ENCODE data around the gene SECISBP2L.

DNA sequence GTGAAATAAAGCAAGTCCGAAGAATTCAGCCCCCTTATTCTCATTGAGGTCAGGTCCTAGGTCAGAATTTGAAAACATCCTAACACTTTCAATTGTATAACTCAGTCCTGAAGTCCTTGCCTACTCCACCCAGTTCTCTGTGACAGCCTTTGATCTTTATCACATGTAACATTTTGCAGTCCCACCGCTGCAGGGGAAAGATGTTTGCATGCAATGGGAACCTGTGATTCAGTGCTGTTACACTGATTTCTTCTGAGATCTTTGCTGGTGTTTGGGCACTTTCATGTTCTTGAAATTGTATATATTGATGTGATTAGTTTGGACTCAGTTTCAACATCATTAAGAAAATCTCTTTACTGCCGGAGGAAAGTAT lies 18.0 kb upstream of the SECISBP2L start:
- TF ChIP-seq CTCF (IDR thresholded peaks at IDR 0.05; ENCODE audit: insufficient read depth, low read length, poor library complexity, severe bottlenecking) (no peak), EZH2phosphoT487 (conservative IDR thresholded peaks at IDR 0.05; ENCODE audit: low read length) (no peak)
